ENCODE measurements around the gene PRPSAP1. TPM values are rescaled to one million over a fixed set of nuclear protein-coding genes. Genes with fewer than 3 reads are reported as not detected.

The PRPSAP1 gene
- total RNA-seq, 1 experiment from 2014 or later: 77.5 TPM

- no peak overlapping the region for H3K4me3 ChIP-seq (ENCODE audit: low read depth, low read length, poor library complexity, severe bottlenecking)
- POLR2A ChIA-PET (ENCODE audit: low non-redundant PET): no interaction called here
- H3K36me3 ChIP-seq (ENCODE audit: insufficient read depth, low read length, poor library complexity, severe bottlenecking): no peaks in the 10 kb centered on the region
- intact Hi-C loops (cut with micrococcal nuclease; ENCODE audit: unreplicated experiment): no loop called here
- no peak for DNase-seq (ENCODE audit: low spot score)
- no peaks in the 10 kb centered on the region for H3K9me3 ChIP-seq (ENCODE audit: low read depth, low read length, poor library complexity, severe bottlenecking)
- CTCF ChIA-PET: no interaction called here
- TF ChIP-seq CTCF (conservative IDR thresholded peaks at IDR 0.05; ENCODE audit: low read depth, low read length) (no peak), EZH2 (IDR thresholded peaks at IDR 0.05; ENCODE audit: borderline replicate concordance, low read depth, low read length, poor library complexity, severe bottlenecking) (no peak)
- H3K27me3 ChIP-seq (replicated peaks; ENCODE audit: insufficient read depth, low read depth, low read length, poor library complexity): no peaks in the 10 kb centered on the region
- H3K4me1 ChIP-seq (ENCODE audit: insufficient read depth, low read length, poor library complexity, severe bottlenecking): no peaks in the 10 kb centered on the region
- BruUV-seq (replicated peaks): no TSS peak
- H3K27ac ChIP-seq (ENCODE audit: low read depth, low read length, poor library complexity, severe bottlenecking): no peak overlapping the region
These were observed 77.0 kb downstream of the PRPSAP1 start for GRCh38 chr17:76276461-76277299.

GRCh38 chr17:76276069-76276431, 77.7 kb downstream of the PRPSAP1 start:
- no peaks in the 10 kb centered on the region for H3K9me3 ChIP-seq (ENCODE audit: low read depth, low read length, poor library complexity, severe bottlenecking)
- POLR2A ChIA-PET (ENCODE audit: low non-redundant PET): no interaction called here
- no peak overlapping the region for H3K4me3 ChIP-seq (ENCODE audit: low read depth, low read length, poor library complexity, severe bottlenecking)
- intact Hi-C loops (cut with micrococcal nuclease; ENCODE audit: unreplicated experiment): no loop called here
- DNase-seq (ENCODE audit: low spot score): no peak
- H3K36me3 ChIP-seq (ENCODE audit: insufficient read depth, low read length, poor library complexity, severe bottlenecking): peaks cover 2% of the 10 kb centered on the region
- H3K4me1 ChIP-seq (ENCODE audit: insufficient read depth, low read length, poor library complexity, severe bottlenecking): no peaks in the 10 kb centered on the region
- no peak overlapping the region for H3K27ac ChIP-seq (ENCODE audit: low read depth, low read length, poor library complexity, severe bottlenecking)
- BruUV-seq (replicated peaks): no TSS peak
- CTCF ChIA-PET: no interaction called here
- no peaks in the 10 kb centered on the region for H3K27me3 ChIP-seq (replicated peaks; ENCODE audit: insufficient read depth, low read depth, low read length, poor library complexity)
- TF ChIP-seq CTCF (conservative IDR thresholded peaks at IDR 0.05; ENCODE audit: low read depth, low read length) (no peak), EZH2 (IDR thresholded peaks at IDR 0.05; ENCODE audit: borderline replicate concordance, low read depth, low read length, poor library complexity, severe bottlenecking) (no peak)

GRCh38 chr17:76275382-76276068, 78.2 kb downstream of the PRPSAP1 start:
- DNase-seq (ENCODE audit: low spot score): no peak
- Histone ChIP-seq H3K9me3 (ENCODE audit: low read depth, low read length, poor library complexity, severe bottlenecking) (no peaks in the 10 kb centered on the region), H3K27me3 (replicated peaks; ENCODE audit: insufficient read depth, low read depth, low read length, poor library complexity) (no peaks in the 10 kb centered on the region), H3K27ac (ENCODE audit: low read depth, low read length, poor library complexity, severe bottlenecking) (no peak overlapping the region), H3K4me3 (ENCODE audit: low read depth, low read length, poor library complexity, severe bottlenecking) (no peak overlapping the region), H3K36me3 (ENCODE audit: insufficient read depth, low read length, poor library complexity, severe bottlenecking) (peaks cover 5% of the 10 kb centered on the region), H3K4me1 (ENCODE audit: insufficient read depth, low read length, poor library complexity, severe bottlenecking) (no peaks in the 10 kb centered on the region)
- CTCF ChIA-PET: no interaction called here
- intact Hi-C loops (cut with micrococcal nuclease; ENCODE audit: unreplicated experiment): no loop called here
- POLR2A ChIA-PET (ENCODE audit: low non-redundant PET): no interaction called here
- BruUV-seq (replicated peaks): no TSS peak
- TF ChIP-seq CTCF (conservative IDR thresholded peaks at IDR 0.05; ENCODE audit: low read depth, low read length) (no peak), EZH2 (IDR thresholded peaks at IDR 0.05; ENCODE audit: borderline replicate concordance, low read depth, low read length, poor library complexity, severe bottlenecking) (no peak)
